Activated naive CD8-positive, alpha-beta T cell treated with anti-CD3 and anti-CD28 coated beads, Interleukin-2, amount 50 U/mL, for 24 hours (primary cell): Measurements from ENCODE around the gene KMT2D.

ENCODE experiments used
- ATAC-seq: fragments of 150-1000 bp; cut with Tn5 transposase; one replicate; pipeline ENCODE4 v1.10.0; 2021
- DNase-seq: peaks from one replicate; pipeline ENCODE4 v3.0.0; 2021
- H3K27ac Mint-ChIP-seq: one replicate; pipeline ENCODE4 v1.8.0; 2021; ENCODE audit warnings: mild to moderate bottlenecking, mixed read lengths
- H3K27me3 Mint-ChIP-seq: one replicate; pipeline ENCODE4 v1.8.0; 2021; ENCODE audit warnings: mixed read lengths
- H3K36me3 Mint-ChIP-seq: one replicate; pipeline ENCODE4 v1.8.0; 2021; ENCODE audit warnings: low read depth, mixed read lengths
- H3K4me1 Mint-ChIP-seq: one replicate; pipeline ENCODE4 v1.8.0; 2021; ENCODE audit warnings: mixed read lengths
- H3K4me3 Mint-ChIP-seq: one replicate; pipeline ENCODE4 v1.8.0; 2021; ENCODE audit warnings: mild to moderate bottlenecking, moderate library complexity, mixed read lengths
- H3K9me3 Mint-ChIP-seq: one replicate; pipeline ENCODE4 v1.8.0; 2021; ENCODE audit warnings: mixed read lengths

KMT2D gene

GRCh38 chr12:49017891-49018260 is 42.7 kb downstream of the KMT2D start:
- DNase-seq = peak; percentile 60
- ATAC-seq = peak; percentile 61
- H3K4me1 Mint-ChIP-seq = peaks cover 36% of the 10 kb centered on the region
- no peaks in the 10 kb centered on the region for H3K9me3 Mint-ChIP-seq
- H3K27me3 Mint-ChIP-seq = no peaks in the 10 kb centered on the region
- peaks cover 33% of the 10 kb centered on the region for H3K36me3 Mint-ChIP-seq
- H3K27ac Mint-ChIP-seq = peak overlapping the region; percentile 94
- peak overlapping the region; percentile 91 for H3K4me3 Mint-ChIP-seq

DNA sequence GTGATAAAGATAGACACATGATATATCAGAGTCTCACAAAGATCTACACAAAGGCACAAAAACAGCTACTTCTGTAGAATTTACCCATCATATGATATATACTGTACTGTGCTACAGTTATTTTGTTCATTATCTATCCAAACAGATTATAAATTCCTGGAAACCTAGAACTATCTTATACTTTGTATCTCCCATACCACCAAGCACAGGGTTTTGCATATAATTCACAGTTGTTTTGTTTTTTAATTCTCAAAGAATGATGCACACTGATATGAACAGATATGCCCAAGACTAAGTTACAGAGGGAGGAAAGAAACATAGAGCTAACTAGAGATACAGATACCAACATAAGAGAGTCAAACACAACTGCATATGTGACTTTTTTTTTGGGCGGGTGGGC is 45.4 kb downstream of the KMT2D start:
- H3K9me3 Mint-ChIP-seq = no peaks in the 10 kb centered on the region
- DNase-seq (no peak), ATAC-seq (no peak)
- no peaks in the 10 kb centered on the region for H3K27me3 Mint-ChIP-seq
- H3K4me3 Mint-ChIP-seq = peak overlapping the region; percentile 3
- peaks cover 36% of the 10 kb centered on the region for H3K4me1 Mint-ChIP-seq
- no peak overlapping the region for H3K27ac Mint-ChIP-seq
- H3K36me3 Mint-ChIP-seq = peaks cover 36% of the 10 kb centered on the region

DNA sequence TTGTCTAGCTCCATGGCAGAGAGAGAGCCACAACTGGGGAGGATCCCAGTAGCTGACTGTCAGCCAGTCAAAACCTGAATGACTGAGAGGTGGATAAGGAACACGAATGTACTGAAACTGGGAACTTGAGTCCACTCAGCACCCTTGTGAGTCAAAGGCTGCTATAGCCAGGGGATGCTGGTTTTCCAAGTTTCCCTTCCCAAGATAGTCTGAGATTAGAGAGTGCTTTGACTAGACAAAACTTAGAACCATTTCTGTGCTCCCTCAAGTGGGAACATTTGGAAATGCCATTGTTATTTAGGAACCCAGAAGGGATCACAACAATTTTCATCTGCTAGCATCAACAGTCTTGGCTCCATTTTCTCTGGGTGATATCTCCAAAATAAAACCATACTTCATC is 46.0 kb downstream of the KMT2D start:
- Mint-ChIP-seq H3K9me3 (no peaks in the 10 kb centered on the region), H3K4me3 (no peak overlapping the region), H3K27ac (no peak overlapping the region), H3K27me3 (no peaks in the 10 kb centered on the region), H3K4me1 (peaks cover 32% of the 10 kb centered on the region), H3K36me3 (peaks cover 40% of the 10 kb centered on the region)
- ATAC-seq = no peak
- no peak for DNase-seq

- Mint-ChIP-seq H3K4me1 (peaks cover 25% of the 10 kb centered on the region), H3K27ac (no peak overlapping the region), H3K4me3 (no peak overlapping the region), H3K27me3 (no peaks in the 10 kb centered on the region), H3K36me3 (peaks cover 42% of the 10 kb centered on the region), H3K9me3 (no peaks in the 10 kb centered on the region)
- ATAC-seq (no peak), DNase-seq (no peak)
Observed at GRCh38 chr12:49013428-49013827, 47.2 kb downstream of the KMT2D start.

- Mint-ChIP-seq H3K36me3 (peaks cover 44% of the 10 kb centered on the region), H3K4me3 (no peak overlapping the region), H3K27ac (no peak overlapping the region), H3K27me3 (no peaks in the 10 kb centered on the region), H3K9me3 (no peaks in the 10 kb centered on the region), H3K4me1 (peaks cover 21% of the 10 kb centered on the region)
- DNase-seq (no peak), ATAC-seq (no peak)
Observed at GRCh38 chr12:49012739-49013138, 47.9 kb downstream of the KMT2D start.
